Prostate gland (tissue), 2 donors: ENCODE data around the gene CDC42EP3.

ENCODE experiments used
- POLR2A ChIP-seq: fragments of 450-650 bp; IDR thresholded peaks from one replicate; pipeline ENCODE4 v1.6.1; 2016; ENCODE audit warnings: antibody characterized with exemption, mild to moderate bottlenecking
- POLR2AphosphoS5 ChIP-seq: sonication (generic); formaldehyde crosslinking; IDR thresholded peaks from one replicate; pipeline ENCODE4 v1.6.1; 2017; ENCODE audit warnings: antibody characterized with exemption
- TF ChIP-seq, protein P1 (sequence below), 4 experiments: fragments of 200-600 bp in 2 of 4; fragments of 450-650 bp in 2 of 4; sonication (generic) in 2 of 4; IDR thresholded peaks; 1 replicate in 3 of 4; 2 replicates in 1 of 4; pipeline ENCODE4 v1.5.1; 2016 to 2019; ENCODE audit warnings: antibody characterized with exemption in 4 of 4, mild to moderate bottlenecking in 2 of 4, moderate library complexity in 2 of 4

DNA sequence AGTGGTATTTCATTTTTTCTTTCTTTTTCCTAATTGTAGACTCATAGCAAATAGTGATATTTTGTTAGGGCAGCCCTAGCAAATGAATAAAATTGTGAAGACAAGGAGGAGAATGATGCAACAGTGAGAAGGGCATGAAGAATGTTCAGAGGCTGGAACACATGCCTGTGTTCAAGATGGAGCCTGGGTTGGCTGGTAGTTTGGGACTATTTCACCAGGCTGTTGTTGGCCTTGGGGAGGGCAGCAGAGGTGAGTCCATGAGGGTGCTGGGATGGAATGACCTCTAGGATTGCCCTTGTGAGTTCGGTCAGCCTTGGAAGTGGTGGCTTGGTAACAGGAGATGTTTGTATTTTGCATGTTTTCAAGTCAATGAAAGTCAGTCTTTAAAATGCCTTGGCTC is 10.1 kb upstream of the CDC42EP3 start:
- TF ChIP-seq, protein P1, sequence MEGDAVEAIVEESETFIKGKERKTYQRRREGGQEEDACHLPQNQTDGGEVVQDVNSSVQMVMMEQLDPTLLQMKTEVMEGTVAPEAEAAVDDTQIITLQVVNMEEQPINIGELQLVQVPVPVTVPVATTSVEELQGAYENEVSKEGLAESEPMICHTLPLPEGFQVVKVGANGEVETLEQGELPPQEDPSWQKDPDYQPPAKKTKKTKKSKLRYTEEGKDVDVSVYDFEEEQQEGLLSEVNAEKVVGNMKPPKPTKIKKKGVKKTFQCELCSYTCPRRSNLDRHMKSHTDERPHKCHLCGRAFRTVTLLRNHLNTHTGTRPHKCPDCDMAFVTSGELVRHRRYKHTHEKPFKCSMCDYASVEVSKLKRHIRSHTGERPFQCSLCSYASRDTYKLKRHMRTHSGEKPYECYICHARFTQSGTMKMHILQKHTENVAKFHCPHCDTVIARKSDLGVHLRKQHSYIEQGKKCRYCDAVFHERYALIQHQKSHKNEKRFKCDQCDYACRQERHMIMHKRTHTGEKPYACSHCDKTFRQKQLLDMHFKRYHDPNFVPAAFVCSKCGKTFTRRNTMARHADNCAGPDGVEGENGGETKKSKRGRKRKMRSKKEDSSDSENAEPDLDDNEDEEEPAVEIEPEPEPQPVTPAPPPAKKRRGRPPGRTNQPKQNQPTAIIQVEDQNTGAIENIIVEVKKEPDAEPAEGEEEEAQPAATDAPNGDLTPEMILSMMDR (IDR thresholded peaks at IDR 0.05), result no peak
- no peak for TF ChIP-seq POLR2A
- no peak for TF ChIP-seq POLR2AphosphoS5
